MM.1S (cell line): ENCODE data around the gene ENOX2.

ENCODE experiments used
- CTCF ChIP-seq: fragments of 300-600 bp; sonication (generic); IDR thresholded peaks from 2 replicates; pipeline ENCODE4 v1.5.1; 2016; ENCODE audit warnings: antibody characterized with exemption, low read length, mixed read lengths
- EZH2phosphoT487 ChIP-seq: fragments of 300-600 bp; sonication (generic); IDR thresholded peaks from 2 replicates; pipeline ENCODE4 v1.6.1; 2018; ENCODE audit warnings: antibody characterized with exemption, low read length

GRCh38 chrX:130771230-130771629 is 131.8 kb downstream of the ENOX2 start:
- TF ChIP-seq CTCF (no peak), EZH2phosphoT487 (no peak)
